ENCODE results near the gene SDC3.

The SDC3 gene

DNA sequence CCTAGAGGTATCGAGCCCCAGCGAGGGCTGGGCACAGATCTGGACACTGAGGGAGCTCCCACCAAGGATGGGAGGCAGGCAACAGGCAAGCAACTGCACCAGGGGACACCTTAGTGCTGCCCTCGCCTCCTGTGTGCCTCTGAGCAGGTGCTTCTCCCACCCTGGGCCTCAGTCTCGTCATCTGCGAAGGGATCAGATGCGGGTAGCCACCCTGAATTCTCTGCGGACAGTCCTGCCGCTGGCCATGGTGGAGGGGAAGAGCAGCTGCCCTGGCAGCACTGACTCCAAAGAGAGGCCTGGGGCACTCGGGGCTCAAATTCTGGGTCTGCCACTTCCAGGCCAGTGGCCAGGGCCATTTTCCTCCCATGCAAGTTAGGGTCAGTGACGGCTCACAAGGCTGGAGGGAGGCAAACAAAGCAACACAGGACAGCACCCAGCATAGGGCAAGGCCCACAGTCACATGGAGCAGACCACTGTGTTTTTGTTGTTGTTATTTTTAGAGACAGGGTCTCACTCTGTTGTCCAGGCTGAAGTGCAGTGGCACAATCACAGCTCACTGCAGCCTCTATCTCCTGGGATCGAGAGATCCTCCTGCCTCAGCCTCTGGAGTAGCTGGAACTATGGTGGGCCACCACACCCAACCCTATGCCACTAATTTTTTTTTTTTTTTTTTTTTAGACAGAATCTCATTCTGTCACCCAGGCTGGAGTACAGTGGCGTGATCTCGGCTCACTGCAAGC is 7.1 kb upstream of the SDC3 start:
- no peak overlapping the region for H3K4me3 ChIP-seq (ENCODE audit: low read depth, low read length)
- no peak for DNase-seq (ENCODE audit: low read depth)
- TF ChIP-seq, protein P1, sequence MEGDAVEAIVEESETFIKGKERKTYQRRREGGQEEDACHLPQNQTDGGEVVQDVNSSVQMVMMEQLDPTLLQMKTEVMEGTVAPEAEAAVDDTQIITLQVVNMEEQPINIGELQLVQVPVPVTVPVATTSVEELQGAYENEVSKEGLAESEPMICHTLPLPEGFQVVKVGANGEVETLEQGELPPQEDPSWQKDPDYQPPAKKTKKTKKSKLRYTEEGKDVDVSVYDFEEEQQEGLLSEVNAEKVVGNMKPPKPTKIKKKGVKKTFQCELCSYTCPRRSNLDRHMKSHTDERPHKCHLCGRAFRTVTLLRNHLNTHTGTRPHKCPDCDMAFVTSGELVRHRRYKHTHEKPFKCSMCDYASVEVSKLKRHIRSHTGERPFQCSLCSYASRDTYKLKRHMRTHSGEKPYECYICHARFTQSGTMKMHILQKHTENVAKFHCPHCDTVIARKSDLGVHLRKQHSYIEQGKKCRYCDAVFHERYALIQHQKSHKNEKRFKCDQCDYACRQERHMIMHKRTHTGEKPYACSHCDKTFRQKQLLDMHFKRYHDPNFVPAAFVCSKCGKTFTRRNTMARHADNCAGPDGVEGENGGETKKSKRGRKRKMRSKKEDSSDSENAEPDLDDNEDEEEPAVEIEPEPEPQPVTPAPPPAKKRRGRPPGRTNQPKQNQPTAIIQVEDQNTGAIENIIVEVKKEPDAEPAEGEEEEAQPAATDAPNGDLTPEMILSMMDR (IDR thresholded peaks at IDR 0.05; ENCODE audit: control insufficient read depth, extremely low read depth, insufficient read depth), result no peak

DNA sequence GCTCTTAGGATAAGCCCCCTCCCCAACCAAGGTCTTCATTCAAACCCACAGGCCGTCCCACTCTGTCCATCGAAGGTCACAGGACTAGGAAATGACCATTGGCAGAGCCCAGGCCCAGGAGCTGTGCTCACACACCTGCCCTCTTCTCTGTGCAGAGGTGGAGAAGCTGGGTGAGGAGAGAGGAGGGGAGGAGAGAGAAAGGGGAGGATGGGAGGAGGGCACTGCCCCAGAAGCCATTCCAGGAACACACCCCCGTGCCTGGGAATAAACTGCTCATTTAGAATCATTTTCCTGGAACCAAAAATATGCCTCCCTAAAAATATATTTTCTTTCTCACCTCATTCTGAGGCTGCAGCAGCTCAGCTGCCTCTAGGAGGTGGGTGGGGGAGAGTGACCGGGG is 6.4 kb upstream of the SDC3 start:
- no peak for DNase-seq (ENCODE audit: low read depth)
- TF ChIP-seq, protein P1 (IDR thresholded peaks at IDR 0.05; ENCODE audit: control insufficient read depth, extremely low read depth, insufficient read depth), result no peak
- H3K4me3 ChIP-seq (ENCODE audit: low read depth, low read length), result no peak overlapping the region

DNA sequence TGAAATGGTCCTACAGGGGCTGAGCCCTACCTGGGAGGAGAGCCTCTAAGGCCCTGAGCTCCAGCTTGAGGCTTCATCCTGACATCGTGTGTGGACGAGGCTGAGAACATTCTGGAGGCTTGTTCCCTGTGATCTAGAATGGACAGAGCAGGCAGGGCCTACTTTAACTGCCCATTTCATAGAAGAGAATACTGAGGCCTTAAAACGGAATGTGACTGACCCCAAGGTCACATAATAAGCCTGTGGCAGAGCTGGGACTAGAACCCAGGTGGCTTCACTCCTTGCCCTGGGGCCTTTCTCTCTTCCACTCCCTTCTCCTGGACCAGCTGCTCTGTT is 6.0 kb upstream of the SDC3 start:
- no peak for DNase-seq (ENCODE audit: low read depth)
- no peak overlapping the region for H3K4me3 ChIP-seq (ENCODE audit: low read depth, low read length)
- TF ChIP-seq, protein P1 (IDR thresholded peaks at IDR 0.05; ENCODE audit: control insufficient read depth, extremely low read depth, insufficient read depth), result no peak

DNA sequence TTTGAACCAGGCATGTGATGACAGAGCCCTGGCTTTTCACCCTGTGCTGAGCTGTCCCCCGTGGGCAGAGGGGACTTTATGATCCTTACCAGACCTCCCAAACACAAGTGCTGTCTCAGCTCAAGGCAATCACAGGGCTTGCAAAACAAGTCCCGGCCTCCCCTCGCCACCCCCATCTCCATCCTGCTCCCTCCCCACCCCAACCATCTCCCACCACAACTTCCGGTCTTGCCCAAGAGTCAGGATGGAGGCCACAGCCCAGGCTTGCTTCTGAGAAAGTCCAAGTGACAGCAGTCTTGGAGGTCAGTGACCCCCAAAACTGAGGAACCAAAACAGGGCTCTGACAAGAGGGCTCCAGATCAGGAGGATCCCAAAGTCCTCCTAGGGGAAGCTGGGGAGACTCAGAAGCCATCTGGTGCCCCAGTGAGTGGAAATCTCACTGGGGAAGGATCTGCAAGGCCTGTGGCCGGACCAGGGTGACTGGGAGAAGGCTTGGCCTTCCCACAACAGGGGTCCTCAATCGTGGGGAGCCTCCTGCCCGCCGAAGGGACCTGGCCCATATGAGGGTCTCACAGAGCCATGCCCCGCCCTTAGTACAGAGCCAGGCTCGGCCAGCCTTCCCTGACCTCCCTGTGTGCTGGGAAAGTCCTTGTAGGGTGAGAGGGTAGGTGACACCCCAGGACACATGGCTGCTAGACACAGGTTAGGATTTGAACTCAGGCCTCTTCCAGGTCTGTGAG is 4.5 kb upstream of the SDC3 start:
- TF ChIP-seq, protein P1 (IDR thresholded peaks at IDR 0.05; ENCODE audit: control insufficient read depth, extremely low read depth, insufficient read depth), result no peak
- no peak for DNase-seq (ENCODE audit: low read depth)
- H3K4me3 ChIP-seq (ENCODE audit: low read depth, low read length), result no peak overlapping the region

DNA sequence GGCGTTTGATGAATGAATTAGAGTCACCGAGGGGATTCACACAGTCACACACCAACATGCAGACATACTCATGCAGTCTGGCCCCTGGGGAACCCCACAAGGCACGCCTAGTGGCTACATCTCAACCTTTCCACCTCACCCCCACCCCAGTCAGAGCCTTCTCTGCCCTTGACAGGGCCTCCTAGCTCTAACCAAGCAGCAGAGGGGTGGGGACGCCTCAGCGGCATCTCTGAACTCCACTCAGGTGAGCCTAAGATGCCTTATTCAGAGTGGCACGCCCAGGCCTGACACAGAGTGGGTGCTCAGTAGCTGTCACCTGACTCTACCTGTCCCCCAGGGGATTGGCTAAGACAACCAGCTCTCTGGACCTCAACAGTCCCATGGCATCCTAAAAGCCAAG is 3.7 kb upstream of the SDC3 start:
- DNase-seq (ENCODE audit: low read depth), result no peak
- no peak overlapping the region for H3K4me3 ChIP-seq (ENCODE audit: low read depth, low read length)
- TF ChIP-seq, protein P1 (IDR thresholded peaks at IDR 0.05; ENCODE audit: control insufficient read depth, extremely low read depth, insufficient read depth), result no peak

DNA sequence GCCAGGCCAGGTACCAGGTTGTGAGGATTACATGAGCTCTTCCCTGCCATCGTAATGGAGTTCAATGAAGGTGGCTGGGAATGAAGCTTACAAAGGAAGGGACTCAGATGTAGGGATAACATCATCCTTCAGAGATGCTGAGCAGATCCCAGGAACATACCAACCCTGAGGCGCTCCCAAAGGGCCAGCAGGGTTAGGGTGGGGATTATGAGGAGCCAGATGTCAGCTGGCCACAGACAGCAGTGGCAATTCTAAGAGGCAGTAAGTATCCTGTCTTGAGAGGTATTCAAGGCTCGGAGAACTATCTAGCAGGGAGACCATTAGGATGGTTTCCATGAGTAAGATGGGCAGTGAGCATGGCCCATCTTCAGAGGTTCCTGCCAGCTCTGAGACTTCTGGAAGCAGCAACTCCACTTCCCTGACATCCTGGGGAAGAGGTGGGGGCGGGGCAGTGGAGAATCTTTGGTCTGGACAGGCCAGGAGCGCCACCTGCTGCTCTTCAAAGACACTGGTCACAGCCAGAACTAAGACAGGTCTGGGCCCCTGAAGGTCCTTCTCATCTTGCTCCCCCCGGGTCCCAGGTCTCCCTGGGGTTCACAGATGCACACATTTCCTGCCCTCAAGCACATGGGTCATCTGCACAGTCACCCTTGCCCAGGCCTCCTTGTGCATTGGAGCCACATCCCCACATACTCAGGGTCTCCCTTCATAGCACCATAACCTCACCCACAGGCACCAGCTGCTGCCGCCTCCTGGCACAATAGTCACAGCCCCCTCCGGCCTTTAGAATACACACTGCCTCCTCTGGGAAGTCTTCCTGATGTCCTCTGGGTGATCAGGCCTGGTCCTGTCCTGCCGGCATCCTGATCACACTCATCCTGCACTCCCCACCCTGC is 2.7 kb upstream of the SDC3 start:
- DNase-seq (ENCODE audit: low read depth), result peak; percentile 45
- TF ChIP-seq, protein P1 (IDR thresholded peaks at IDR 0.05; ENCODE audit: control insufficient read depth, extremely low read depth, insufficient read depth), result peak; percentile 89
- no peak overlapping the region for H3K4me3 ChIP-seq (ENCODE audit: low read depth, low read length)
